Islet precursor cell (in vitro differentiated cells): Measurements from ENCODE around the gene ZNF236.
"Not testable (repeated sequence)": the region's sequence is repeated elsewhere in the genome, so short reads cannot be mapped to it uniquely, and the experiment has no call there.

ENCODE experiments used
- DNase-seq: peaks from one replicate; pipeline ENCODE4 v3.0.0-alpha.2; 2018

Gene ZNF236

GRCh38 chr18:76953583-76954233, 131.4 kb downstream of the ZNF236 start:
- DNase-seq: no peak

DNA sequence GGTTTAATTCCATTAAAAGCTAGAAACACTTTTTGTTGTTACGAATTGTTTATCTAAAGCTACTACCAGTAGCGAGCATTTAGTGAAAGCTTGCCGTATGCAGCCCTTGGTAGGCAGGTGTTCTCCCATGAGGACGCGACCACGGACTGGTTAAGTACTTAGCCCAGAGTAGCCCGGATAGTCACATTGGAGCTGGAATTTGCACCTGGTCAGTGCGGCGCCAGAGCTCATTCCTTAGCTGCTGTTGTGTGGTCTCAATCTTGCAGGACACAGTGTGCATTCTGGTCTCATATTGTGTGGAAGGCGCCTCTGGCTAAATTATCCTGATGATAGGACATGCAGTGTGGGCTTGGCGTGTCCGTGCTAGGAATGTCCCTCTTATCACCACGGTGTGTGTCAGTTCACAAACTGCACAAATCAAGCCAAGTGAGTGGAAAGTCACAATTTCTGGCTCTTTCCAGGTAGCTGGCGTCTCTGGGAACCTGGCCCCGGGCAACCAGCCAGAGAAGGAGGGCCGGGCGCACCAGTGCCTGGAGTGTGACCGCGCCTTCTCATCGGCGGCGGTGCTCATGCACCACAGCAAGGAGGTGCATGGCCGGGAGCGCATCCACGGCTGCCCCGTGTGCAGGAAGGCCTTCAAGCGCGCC, 133.3 kb downstream of the ZNF236 start:
- no peak for DNase-seq

DNA sequence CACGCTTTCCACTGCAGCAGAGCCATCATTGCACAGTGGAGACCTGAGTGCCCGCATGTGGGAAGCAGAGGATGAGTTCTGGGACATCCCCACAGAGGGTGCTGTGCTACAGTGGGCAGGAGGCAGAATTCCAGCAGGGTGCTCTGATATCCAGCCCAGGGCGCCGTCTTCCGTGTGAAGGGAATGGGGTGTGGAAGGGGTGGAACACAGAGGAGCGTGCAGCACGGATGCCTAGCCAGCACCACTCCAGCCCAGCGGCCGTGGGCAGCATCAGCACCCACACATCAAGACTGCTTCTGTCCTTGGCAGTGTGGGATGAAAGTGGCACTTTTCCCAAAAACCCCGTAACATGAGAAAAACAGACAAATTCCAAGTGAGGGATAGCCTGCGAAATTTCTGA, 134.3 kb downstream of the ZNF236 start:
- no peak for DNase-seq

DNA sequence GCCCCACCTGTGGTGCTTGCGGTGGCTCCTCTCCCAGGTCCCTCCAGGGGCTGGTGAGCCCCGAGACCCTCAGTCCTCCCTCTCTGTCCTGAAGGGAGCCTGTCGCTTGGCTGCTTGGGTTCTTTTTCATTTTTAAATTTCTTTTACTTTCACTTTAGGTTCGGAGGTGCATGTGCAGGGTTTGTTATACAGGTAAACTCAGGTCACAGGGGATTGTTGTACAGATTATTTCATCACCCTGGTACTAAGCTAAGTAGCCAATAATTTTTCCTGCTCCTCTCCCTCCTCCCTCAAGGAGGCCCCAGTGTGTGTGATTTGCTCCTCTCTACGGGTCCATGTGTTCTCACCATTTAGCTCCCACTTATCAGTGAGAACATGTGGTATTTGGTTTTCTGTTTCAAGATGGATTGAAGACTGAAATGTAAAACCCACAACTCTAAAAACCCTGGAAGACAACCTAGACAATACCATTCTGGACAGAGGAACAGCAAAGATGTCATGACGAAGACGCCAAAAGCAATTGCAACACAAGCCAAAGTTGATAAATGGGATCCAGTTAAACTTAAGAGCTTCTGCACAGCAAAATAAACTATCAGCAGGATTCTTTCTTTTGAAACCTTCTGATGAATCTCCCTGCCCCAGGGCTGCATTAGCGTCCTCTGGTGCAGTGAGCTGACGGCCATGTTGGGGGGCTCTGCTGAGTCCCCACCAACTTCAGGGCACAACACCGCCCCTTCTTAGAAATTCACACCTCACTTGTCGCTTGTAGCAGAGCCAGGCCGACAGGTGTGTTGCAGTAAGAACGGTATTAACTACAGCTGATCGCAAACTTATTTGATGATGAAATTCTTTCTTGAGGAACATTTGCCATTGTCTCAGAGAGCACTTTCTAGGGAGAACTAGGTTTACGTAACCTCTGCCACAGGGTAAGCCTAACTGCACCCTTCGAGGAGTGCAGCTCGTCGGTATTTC, 135.3 kb downstream of the ZNF236 start:
- no peak for DNase-seq

DNA sequence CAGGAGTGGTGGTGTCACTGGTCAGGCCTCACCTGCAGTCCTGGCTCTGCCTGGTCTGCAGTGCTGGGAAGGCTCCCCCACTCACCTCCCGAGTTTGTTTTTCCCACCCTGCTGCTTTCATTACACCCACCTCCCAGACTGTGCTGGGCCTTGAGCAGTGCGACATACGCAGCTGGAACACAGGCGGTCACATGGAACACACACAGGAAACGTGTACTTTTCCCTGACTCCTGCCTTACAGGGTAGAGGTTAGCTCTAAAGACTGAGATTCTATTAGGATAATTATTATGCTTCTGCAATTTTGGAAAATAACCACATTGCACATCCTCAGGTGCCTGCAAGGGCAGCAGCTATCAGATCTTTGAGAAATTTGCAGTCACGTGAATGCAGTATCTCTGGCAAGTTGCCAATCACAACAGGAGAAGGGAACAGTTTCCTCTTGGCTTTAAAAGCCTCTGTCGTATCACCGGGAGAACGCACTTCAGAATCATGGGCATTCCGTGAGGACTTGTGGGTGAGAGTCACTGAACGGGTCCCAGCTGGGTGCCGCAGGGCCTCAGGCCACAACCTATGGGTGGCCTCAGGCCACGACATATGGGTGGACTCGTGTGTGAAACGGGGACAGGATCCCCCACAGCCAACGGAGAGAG, 136.5 kb downstream of the ZNF236 start:
- DNase-seq: no peak

- no peak for DNase-seq
These were observed 137.2 kb downstream of the ZNF236 start for GRCh38 chr18:76959605-76960004.

GRCh38 chr18:76960528-76961035, 138.2 kb downstream of the ZNF236 start:
- no peak for DNase-seq

DNA sequence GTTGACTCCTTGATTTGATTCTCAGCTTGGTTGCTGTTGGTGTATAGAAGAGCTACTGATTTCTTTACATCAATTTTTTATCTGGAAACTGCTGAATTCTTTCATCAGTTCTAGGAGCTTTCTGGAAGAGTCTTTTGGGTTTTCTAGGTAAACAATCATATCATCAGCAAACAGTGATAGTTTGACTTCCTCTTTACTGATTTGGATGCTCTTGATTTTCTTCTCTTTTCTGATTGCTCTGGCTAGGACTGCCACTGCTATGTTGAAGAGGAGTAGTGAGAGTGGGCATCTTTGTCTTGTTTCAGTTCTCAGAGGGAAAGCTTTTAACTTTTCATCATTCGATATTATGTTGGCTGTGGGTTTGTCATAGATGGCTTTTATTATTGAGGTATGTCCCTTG, 140.5 kb downstream of the ZNF236 start:
- no peak for DNase-seq

GRCh38 chr18:76963936-76964335, 141.6 kb downstream of the ZNF236 start:
- no peak for DNase-seq

- DNase-seq: peak; percentile 14
These were observed 143.3 kb downstream of the ZNF236 start for GRCh38 chr18:76965555-76966151.

GRCh38 chr18:76967299-76967698, 144.9 kb downstream of the ZNF236 start:
- DNase-seq: not testable (repeated sequence)

GRCh38 chr18:76967721-76968472, 145.5 kb downstream of the ZNF236 start:
- peak; percentile 59 for DNase-seq

- peak; percentile 23 for DNase-seq
These were observed 148.6 kb downstream of the ZNF236 start for GRCh38 chr18:76970770-76971559.

DNA sequence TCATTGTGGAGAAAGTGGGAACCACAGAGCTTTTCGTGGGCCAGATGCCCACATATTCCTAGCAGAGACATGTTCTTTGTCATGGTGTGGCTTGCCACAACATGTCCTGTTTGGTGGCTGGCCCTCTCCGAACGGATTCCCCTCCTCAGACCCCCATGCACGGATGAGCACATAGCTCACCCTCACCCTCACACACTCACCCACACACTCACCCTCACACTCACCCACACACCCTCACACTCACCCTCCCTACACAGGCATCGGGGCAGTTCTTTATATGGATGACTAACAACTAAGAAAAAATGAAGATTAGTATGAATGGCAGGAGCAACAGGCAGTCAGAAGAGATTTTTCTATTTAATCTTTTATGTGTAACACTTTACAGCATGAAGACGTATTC, 149.9 kb downstream of the ZNF236 start:
- DNase-seq: no peak

- no peak for DNase-seq
These were observed 150.6 kb downstream of the ZNF236 start for GRCh38 chr18:76972846-76973519.

DNA sequence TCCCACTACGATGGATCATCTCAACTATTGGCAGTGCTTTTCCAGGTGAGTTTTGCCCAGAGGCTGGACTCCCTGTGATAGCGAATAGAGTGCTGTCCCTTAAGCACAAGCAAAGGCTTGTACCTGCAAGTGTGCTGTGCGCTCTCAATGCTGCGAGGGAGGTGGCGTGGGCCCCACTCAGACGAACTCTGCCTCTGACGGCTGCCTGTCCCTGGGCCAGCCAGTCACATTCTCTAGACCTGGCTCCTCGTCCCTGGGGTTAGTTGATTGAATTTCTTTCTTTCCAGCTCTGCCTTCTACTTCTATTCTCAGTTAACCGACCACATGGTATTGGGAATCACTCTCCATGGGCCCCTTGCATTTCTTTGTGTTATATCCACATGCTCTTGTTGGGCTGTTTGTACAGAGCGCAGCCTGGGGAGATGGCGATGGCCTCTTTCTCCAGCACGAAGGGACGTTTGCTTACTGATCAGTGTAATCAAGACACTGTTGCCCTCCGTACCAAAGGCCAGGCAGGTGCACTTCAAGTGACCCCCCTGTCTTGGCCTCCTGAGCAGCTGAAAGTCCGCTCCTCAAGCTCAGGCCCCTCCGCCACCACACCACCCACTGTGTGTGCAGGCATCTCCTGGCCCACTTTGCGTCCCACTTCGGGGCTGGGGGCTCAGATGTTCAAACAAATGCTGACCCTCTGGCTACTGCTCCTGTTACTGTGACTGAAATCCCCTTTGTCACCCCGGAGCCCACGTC, 151.3 kb downstream of the ZNF236 start:
- DNase-seq: peak; percentile 44

GRCh38 chr18:76974386-76974785, 152.0 kb downstream of the ZNF236 start:
- peak; percentile 22 for DNase-seq

GRCh38 chr18:76975577-76976110, 153.3 kb downstream of the ZNF236 start:
- peak; percentile 44 for DNase-seq

- peak; percentile 46 for DNase-seq
These were observed 154.8 kb downstream of the ZNF236 start for GRCh38 chr18:76977108-76977621.
